ENCODE measurements around the gene CHCHD1.
A peak's percentile ranks its signal among the peaks of the same experiment; 100 is the strongest.

CHCHD1 gene

DNA sequence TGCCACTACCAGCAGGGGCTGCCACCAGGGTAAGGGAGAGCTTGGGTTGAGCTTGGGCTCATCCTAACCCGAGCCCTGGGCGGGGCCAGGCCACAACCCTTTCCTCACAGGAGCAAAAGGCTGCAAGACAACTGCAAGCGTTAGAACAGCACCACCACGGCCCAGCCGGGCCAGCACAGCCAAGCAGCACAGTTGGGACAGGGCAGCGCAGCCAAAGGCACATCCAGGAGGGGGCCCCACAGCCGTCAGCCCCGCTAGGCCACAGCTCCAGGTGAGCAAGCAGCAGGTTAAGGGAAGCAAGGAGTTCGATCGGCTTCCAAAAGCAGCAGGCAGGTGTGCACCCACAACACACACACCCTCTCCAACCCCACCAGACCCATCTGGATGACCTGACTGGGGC lies 36.6 kb downstream of the CHCHD1 start:
- no peak overlapping the region for H3K4me3 ChIP-seq (ENCODE audit: low read length)
- DNase-seq (ENCODE audit: low read depth) = no peak
- TF ChIP-seq, protein P1, sequence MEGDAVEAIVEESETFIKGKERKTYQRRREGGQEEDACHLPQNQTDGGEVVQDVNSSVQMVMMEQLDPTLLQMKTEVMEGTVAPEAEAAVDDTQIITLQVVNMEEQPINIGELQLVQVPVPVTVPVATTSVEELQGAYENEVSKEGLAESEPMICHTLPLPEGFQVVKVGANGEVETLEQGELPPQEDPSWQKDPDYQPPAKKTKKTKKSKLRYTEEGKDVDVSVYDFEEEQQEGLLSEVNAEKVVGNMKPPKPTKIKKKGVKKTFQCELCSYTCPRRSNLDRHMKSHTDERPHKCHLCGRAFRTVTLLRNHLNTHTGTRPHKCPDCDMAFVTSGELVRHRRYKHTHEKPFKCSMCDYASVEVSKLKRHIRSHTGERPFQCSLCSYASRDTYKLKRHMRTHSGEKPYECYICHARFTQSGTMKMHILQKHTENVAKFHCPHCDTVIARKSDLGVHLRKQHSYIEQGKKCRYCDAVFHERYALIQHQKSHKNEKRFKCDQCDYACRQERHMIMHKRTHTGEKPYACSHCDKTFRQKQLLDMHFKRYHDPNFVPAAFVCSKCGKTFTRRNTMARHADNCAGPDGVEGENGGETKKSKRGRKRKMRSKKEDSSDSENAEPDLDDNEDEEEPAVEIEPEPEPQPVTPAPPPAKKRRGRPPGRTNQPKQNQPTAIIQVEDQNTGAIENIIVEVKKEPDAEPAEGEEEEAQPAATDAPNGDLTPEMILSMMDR (IDR thresholded peaks at IDR 0.05; ENCODE audit: insufficient read depth, low read depth, low read length, missing control alignments) = no peak

DNA sequence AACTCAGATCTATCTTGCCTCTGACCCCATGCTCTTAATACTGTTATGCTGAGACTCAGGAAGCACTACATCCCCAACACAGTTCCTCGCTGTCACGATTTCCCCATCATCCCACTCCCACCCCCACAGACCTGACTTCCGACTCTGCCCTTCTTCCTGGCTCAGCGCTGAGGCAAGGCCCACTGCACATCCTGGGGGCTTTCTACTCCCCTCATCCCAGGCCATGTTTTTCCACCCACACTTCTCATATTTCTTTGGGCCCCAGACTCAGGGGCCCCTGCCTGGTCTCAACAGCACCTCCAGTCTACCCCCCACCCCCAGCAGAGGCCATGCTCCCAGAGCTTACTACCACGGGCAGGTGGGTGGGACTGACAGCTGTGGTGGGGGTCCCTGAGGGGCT lies 37.2 kb downstream of the CHCHD1 start:
- no peak for DNase-seq (ENCODE audit: low read depth)
- TF ChIP-seq, protein P1 (IDR thresholded peaks at IDR 0.05; ENCODE audit: insufficient read depth, low read depth, low read length, missing control alignments) = no peak
- H3K4me3 ChIP-seq (ENCODE audit: low read length) = no peak overlapping the region

GRCh38 chr10:73819513-73820093 lies 37.8 kb downstream of the CHCHD1 start:
- peak; percentile 43 for DNase-seq (ENCODE audit: low read depth)
- TF ChIP-seq, protein P1 (IDR thresholded peaks at IDR 0.05; ENCODE audit: insufficient read depth, low read depth, low read length, missing control alignments) = peak; percentile 5
- no peak overlapping the region for H3K4me3 ChIP-seq (ENCODE audit: low read length)

- TF ChIP-seq, protein P1 (IDR thresholded peaks at IDR 0.05; ENCODE audit: insufficient read depth, low read depth, low read length, missing control alignments) = no peak
- no peak overlapping the region for H3K4me3 ChIP-seq (ENCODE audit: low read length)
- DNase-seq (ENCODE audit: low read depth) = no peak
These were observed 41.5 kb downstream of the CHCHD1 start for GRCh38 chr10:73823391-73823790.

- DNase-seq (ENCODE audit: low read depth) = no peak
- TF ChIP-seq, protein P1 (IDR thresholded peaks at IDR 0.05; ENCODE audit: insufficient read depth, low read depth, low read length, missing control alignments) = no peak
- H3K4me3 ChIP-seq (ENCODE audit: low read length) = no peak overlapping the region
These were observed 42.4 kb downstream of the CHCHD1 start for GRCh38 chr10:73824146-73824725.

GRCh38 chr10:73827346-73828089 lies 45.7 kb downstream of the CHCHD1 start:
- peak; percentile 90 for DNase-seq (ENCODE audit: low read depth)
- TF ChIP-seq, protein P1 (IDR thresholded peaks at IDR 0.05; ENCODE audit: insufficient read depth, low read depth, low read length, missing control alignments) = no peak

More at GRCh38 chr10:73827346-73828089, 45.7 kb downstream of the CHCHD1 start:
- H3K4me3 ChIP-seq (ENCODE audit: low read length) = no peak overlapping the region
